ENCODE measurements around the gene ACYP1.

DNA sequence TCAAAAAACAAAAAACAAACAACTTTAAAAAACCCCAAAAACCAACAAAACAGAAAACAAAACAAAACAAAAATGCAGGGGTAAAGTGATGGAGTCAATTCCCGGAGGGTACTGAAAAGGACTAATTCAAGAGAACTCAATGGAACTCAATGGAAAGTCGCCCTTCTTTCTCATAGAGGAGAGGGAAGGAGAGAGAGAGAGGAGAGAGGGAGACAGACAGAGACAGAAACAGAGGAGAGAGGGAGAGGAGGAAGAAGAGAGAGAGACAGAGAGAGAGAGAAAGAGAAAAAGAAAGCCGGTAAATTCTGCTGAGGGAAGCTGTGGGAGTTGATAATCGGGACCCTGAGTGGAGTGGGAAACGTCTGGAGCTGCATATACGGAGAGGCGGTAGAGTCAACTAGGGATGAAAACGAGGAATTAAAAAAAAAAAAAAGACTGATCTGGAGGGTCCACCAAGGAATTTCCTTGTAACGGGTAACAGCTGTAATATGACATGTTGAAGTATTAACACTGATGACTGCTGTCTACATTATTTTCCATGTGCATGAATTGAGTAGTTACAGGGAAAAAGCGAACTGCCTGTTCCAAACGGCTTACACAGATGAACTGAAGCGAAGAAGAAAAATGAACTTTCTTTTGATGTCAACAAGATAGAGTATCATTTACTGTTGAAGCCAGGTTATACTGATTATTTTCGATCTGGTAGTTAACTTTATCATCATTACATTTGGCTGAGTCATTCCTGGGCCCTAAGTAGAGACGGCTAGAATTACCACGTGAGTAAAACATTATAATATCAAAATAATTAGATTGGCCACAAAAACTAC is 4.7 kb upstream of the ACYP1 start:
- no peak for TF ChIP-seq MYC (IDR thresholded peaks at IDR 0.05; ENCODE audit: low read depth, low read length)
- TF ChIP-seq POLR2A (IDR thresholded peaks at IDR 0.05; ENCODE audit: low read depth, low read length): no peak
- TF ChIP-seq, protein P1, sequence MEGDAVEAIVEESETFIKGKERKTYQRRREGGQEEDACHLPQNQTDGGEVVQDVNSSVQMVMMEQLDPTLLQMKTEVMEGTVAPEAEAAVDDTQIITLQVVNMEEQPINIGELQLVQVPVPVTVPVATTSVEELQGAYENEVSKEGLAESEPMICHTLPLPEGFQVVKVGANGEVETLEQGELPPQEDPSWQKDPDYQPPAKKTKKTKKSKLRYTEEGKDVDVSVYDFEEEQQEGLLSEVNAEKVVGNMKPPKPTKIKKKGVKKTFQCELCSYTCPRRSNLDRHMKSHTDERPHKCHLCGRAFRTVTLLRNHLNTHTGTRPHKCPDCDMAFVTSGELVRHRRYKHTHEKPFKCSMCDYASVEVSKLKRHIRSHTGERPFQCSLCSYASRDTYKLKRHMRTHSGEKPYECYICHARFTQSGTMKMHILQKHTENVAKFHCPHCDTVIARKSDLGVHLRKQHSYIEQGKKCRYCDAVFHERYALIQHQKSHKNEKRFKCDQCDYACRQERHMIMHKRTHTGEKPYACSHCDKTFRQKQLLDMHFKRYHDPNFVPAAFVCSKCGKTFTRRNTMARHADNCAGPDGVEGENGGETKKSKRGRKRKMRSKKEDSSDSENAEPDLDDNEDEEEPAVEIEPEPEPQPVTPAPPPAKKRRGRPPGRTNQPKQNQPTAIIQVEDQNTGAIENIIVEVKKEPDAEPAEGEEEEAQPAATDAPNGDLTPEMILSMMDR (IDR thresholded peaks at IDR 0.05; ENCODE audit: extremely low read depth in 1 of 2, insufficient read depth in 1 of 2, low read depth in 1 of 2, low read length in 2 of 2): no peak
- TF ChIP-seq POLR2AphosphoS5 (IDR thresholded peaks at IDR 0.05; ENCODE audit: insufficient read depth, low read depth, low read length): no peak
- TF ChIP-seq, protein P2, sequence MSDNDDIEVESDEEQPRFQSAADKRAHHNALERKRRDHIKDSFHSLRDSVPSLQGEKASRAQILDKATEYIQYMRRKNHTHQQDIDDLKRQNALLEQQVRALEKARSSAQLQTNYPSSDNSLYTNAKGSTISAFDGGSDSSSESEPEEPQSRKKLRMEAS (IDR thresholded peaks at IDR 0.05; ENCODE audit: insufficient read depth, insufficient read length): no peak
